ENCODE results near the gene LINC01488. TPM values are rescaled to one million over a fixed set of nuclear protein-coding genes. Genes with fewer than 3 reads are reported as not detected.

Gene LINC01488
- total RNA-seq, 1 experiment from 2014 or later, result not detected

DNA sequence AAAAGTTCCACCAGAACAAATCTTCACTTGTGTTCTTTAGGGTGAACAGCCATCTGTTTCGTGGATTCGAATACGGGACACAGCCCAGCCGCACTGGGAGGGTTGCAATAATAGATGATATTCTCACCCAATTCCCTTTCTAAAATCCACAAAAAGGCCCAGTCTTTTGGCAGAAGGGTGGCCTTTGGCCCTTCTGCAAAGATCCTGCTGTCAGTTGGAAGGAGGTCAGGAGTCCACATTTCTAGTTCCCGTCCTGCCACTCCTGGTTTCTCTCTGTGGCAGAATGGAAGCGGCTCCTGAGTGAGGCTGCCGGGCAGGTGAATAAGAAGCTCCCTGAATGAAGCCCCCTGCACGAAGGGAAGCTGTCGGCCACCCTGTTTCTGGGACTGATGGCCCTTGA is 11.2 kb upstream of the LINC01488 start:
- no peak overlapping the region for H3K4me3 ChIP-seq
- H3K27me3 ChIP-seq, result no peaks in the 10 kb centered on the region
- no peaks in the 10 kb centered on the region for H3K9me3 ChIP-seq
- DNase-seq, result no peak
- no peaks in the 10 kb centered on the region for H3K36me3 ChIP-seq

DNA sequence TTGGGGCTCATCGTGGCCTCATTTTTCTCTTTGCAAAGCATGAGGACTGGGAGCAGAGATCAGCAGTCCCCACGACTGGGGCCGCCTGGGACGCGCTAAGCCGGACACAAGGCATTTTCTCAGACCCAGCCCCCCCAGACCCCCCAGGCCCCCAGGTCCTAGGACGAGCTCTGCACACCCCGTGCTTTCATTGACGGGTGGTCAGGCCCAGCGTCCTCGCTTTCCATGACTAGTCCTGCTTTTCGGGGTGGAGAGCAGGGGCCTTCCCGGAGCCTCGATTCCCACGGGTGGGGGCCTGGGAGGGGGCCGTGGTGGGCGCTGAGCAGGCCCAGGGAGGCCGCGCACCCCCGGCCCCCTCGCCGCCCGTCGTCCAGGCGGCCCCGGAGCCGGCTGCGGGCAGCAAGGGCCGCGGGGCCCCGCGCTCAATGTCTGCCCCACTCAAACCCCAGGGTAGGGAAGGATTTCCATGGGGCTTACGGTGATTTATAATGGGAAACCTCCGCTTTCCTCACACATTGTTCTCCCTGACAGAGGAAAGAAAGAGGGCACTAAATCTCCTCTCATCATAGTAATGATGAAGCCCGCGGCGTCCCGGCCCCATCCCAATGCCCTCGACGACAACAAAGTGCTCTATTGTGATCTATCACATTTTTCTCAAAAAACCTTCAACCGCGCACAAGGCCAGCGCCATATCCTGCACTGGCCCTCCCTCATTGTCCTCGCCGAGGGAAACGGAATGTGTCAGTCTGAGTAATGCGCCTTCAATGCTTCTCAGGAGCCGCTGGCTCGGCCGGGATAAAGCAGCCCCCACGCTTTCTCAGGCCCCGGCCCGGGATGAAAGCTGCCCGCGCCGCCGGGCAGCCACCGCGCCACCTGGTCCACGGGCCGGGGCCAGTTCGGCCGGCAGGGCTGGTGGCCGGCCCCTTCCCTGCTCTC is 10.4 kb upstream of the LINC01488 start:
- Histone ChIP-seq H3K36me3 (no peaks in the 10 kb centered on the region), H3K9me3 (no peaks in the 10 kb centered on the region), H3K27me3 (no peaks in the 10 kb centered on the region), H3K4me3 (no peak overlapping the region)
- no peak for DNase-seq

DNA sequence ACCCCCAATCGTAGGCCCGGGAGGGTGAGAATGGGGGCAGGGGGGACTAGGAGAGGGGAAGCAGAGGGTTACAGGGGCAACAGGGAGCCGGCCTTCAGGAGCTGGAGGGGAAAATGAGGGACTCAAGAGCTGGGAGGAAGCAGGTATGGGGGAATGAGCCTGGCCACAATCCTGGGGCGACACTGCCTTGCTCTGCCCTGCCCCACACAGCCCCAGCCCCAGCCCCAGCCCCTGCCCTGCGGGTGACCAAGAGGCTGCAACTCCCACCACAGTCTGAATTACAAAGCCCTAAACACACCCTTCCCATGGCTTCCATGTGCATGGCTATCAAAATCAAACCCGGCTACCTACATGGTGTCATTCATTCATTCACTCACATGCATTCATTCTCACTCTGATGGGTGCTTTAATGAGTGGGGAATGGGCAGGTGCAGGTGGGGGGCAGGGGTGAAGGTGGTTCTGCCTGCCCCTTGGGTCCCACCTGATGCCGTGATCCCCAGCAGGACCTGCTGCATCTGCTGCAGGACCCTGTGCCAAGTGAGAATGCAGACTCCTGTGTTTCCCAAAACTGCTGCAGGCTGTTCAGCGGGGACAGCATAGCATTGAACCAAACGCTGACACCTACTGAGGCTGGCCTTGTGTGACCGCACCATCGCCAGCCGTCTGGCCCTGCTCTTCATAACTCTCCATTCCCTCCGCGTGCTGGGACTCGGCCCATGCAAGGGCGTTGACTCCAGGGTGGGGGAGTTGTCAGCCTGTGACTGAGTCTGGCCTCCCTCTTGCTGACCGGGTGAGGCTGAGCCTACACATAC is 9.5 kb upstream of the LINC01488 start:
- no peaks in the 10 kb centered on the region for H3K9me3 ChIP-seq
- no peak for DNase-seq
- no peaks in the 10 kb centered on the region for H3K36me3 ChIP-seq

DNA sequence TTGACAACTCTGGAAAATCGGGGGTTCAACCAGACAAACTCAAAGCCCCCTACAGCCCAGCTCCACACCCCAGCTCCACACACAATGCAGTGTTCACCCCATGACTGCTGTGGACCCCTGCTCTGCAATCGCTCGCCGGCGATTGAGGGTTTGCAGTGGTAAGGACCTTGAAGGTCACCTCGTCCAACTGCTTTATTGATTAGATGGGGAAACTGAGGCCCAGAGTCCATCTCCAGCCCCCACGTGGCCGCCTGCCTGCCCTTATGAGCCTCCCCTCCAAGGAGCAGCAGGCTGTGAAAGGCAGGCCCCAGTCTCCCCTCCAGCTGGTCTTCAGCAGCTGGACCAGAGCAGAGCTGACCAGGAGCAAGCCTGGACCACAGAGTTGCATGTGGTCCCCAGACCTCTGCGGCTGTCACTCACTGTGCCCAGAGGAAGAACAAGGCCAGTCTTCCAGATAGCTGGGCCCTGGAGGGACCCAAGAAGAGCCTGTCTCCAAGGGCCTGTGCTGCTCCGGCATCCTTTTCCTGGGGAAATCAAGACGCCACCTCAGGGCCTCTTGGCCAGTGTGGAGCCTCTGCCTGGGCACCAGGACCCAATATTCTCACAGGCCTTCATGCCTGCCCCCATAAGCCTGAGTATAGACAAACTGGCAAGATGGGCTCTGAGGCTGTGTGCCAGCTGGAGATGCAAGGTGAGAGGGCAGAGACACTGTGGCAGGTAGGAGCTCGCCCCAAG is 8.8 kb upstream of the LINC01488 start:
- no peaks in the 10 kb centered on the region for H3K27me3 ChIP-seq
- no peaks in the 10 kb centered on the region for H3K9me3 ChIP-seq
- no peak for DNase-seq
- no peak overlapping the region for H3K4me3 ChIP-seq
- H3K36me3 ChIP-seq, result no peaks in the 10 kb centered on the region

More for the DNA sequence above, 9.5 kb upstream of the LINC01488 start:
- no peaks in the 10 kb centered on the region for H3K27me3 ChIP-seq
- no peak overlapping the region for H3K4me3 ChIP-seq

DNA sequence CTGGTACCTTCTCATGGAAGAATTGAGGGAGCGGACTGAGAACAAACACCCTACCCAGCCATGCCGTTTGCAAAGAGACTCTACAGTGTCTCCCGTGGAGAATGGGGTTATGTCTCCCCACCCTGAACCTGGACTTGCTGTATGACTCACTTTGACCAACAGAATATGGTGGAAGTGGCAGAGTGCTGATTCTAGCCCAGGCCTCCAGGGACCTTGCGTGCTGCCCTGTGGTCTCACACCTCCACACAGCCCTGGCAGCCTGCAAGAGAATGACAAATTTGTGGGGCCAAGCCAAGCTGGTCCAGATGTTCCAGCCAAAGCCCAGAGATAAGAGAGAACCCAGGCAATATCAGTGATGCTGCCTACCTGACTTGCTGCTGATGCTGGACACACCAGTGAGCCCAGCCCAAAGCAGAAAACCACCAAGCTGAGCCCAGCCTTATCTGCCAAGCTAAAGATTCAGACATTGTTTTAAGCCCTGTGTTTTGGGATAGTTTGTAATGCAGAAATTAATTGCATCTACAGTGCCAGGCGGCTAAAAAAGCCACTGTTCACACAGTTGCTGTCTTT is 8.1 kb upstream of the LINC01488 start:
- no peak for DNase-seq
- no peaks in the 10 kb centered on the region for H3K36me3 ChIP-seq
- no peak overlapping the region for H3K4me3 ChIP-seq
- no peaks in the 10 kb centered on the region for H3K27me3 ChIP-seq
- H3K9me3 ChIP-seq, result no peaks in the 10 kb centered on the region

DNA sequence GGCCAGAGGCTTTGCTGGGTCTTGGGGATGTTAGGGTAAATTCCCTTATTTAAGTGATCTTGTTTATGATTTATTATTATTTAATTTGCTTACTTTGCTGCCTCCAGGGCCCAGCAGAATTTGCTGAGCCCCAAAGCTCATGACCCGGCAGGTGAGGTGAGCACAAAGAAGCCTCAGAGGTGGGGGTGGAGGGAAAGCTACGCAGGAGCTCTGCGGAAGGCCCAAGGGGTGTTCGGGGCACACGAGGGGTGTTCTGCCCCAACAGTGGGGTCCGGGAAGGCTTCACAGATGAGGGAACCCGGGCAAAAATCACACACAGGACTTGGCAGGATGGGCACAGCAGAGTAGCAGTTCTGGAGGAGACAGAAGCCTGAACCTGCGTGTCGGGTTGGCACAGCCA is 6.7 kb upstream of the LINC01488 start:
- DNase-seq, result no peak
- no peaks in the 10 kb centered on the region for H3K36me3 ChIP-seq
- no peaks in the 10 kb centered on the region for H3K27me3 ChIP-seq
- no peaks in the 10 kb centered on the region for H3K9me3 ChIP-seq
- no peak overlapping the region for H3K4me3 ChIP-seq

DNA sequence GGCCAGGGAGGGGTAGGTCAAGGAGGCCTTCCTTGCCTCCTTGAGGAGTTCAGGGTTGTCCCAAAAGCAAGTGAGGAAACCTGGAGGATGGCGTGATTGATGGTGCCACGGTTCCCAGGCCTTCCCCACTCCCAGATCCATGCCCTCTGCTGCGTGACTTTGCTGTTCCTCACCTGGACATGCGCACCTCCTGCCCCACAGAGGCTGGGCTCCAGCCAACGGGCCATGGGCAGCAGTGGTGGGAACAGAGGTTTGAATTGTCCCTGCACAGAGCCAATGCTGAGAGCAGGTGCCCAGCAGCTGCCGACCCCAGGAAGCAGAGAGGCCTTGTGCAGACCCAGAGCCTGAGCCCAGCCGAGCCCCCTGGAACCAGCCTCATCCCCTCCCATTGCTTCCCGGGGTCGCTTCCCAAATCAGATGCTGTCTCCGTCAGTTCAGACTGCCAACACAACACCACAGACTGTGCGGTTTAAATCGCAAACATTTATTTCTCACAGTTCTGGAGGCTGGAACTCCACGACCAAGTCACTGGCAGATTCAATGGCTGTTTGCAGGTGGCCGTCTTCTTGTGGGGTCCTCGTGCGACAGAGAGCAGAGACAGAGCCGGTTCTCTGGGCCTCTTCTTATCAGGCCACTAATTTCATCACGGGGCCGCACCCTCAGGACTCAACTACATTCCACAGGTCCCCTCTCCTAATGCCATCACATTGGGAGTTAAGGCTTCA is 6.2 kb upstream of the LINC01488 start:
- H3K36me3 ChIP-seq, result no peaks in the 10 kb centered on the region
- H3K27me3 ChIP-seq, result no peaks in the 10 kb centered on the region
- DNase-seq, result no peak

DNA sequence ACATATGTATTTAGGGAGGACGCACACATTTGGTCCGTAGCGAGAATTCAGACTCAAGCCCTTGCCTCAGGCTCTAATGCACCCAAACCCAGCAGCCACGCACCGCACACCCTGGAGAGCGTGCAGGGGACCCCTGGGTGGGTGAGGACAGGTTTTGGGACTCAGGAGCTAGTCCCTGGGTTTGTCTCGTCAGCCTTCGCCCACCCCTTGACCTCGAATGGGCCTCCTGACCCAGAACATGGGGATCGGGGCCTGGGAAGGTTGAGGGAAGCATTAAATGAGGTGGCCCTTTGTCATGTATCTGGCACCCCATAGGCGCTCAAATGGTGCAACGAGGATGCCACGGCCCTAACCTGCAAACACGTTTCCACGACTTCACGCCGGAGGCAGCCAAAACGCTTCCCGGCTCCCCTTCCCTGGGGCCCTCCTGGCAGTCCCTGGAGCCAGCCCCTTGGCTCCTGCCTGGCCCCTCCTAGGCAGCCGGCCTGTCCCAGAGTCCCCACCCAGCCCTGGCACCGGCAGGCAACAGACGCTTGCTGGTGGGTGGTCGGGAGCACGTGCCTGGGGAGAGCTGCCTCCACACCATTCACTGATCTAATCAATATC is 5.5 kb upstream of the LINC01488 start:
- Histone ChIP-seq H3K36me3 (no peaks in the 10 kb centered on the region), H3K27me3 (no peaks in the 10 kb centered on the region), H3K9me3 (no peaks in the 10 kb centered on the region), H3K4me3 (no peak overlapping the region)
- no peak for DNase-seq

More for the DNA sequence above, 6.2 kb upstream of the LINC01488 start:
- Histone ChIP-seq H3K9me3 (no peaks in the 10 kb centered on the region), H3K4me3 (no peak overlapping the region)

DNA sequence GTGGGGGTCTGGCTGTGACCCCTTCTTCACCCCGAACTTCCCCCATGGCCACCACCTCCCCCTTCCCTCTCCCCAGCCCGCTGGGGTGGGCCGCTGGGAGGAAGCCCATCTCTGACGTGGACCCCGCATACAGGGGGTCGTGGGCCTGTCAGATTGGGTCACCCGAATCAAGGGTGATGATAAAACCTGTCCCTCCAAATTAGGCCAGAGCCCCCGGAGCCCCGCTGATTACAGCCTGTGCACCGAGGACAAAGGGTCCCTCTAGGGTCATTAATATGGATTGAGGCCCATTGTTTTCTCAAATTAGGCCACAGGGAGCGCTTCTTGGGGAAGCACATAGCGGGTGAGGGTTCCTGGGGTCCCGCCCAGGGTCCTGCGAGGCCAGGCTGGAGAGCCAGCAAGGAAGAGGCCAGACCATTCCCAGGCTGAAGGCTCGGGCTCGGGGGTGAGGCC is 4.9 kb upstream of the LINC01488 start:
- Histone ChIP-seq H3K27me3 (no peaks in the 10 kb centered on the region), H3K36me3 (no peaks in the 10 kb centered on the region), H3K9me3 (no peaks in the 10 kb centered on the region), H3K4me3 (no peak overlapping the region)
- DNase-seq, result no peak

DNA sequence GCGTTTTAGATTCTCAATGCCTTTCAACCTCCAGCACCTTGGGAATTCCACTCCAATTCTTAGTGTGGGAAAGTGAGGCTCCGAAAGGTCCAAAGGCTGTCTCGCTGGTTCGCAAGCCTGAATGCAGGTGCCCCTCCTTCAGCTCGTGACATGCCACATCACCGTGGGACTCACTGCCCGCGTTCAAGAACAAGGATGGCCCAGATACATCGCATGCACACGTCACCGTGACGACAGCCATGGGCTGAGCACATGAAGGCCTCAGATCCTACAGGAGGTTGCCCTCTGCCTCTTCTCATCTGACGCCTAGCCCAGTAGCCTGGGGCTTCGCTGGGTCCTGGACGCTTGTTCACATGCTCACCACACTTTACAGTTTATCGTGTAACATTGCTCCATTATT is 4.4 kb upstream of the LINC01488 start:
- no peak for DNase-seq
- Histone ChIP-seq H3K27me3 (no peaks in the 10 kb centered on the region), H3K36me3 (no peaks in the 10 kb centered on the region), H3K4me3 (no peak overlapping the region), H3K9me3 (no peaks in the 10 kb centered on the region)

DNA sequence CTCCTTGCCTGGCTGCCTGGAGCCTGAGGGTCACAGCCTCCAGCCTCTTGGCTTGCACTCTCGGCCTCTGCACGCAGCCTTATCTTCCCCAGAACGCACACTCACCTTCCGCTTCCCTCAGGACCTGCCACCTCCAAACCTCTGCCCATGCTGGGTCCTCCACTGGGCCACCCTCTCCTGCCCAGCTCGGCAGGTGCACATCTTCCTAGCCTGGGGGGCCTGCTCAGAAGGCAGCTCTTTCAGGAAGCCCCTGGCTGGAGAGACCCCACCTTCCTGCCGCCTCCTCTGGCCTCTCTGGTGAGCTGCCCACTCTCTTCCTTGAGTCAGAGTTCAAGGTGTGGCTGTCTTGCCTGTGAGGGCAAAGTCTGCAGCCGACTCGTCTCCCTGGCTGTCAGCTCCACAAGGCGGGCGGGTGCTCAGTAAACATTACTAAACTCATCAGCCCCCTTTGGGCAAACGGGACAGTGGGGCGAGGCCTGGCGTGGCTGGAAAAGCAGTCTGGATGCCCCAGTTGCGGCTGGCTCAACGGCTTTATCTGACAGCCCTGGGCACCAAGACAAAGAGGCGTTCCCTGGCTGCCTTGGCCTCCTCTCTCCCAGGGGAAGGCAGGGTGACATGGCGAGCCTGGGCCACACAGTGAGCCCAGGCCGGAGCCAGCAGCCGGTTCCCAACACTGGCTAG is 1.7 kb upstream of the LINC01488 start:
- Histone ChIP-seq H3K27me3 (no peaks in the 10 kb centered on the region), H3K9me3 (no peaks in the 10 kb centered on the region), H3K4me3 (no peak overlapping the region), H3K36me3 (no peaks in the 10 kb centered on the region)
- DNase-seq, result peak; percentile 31

DNA sequence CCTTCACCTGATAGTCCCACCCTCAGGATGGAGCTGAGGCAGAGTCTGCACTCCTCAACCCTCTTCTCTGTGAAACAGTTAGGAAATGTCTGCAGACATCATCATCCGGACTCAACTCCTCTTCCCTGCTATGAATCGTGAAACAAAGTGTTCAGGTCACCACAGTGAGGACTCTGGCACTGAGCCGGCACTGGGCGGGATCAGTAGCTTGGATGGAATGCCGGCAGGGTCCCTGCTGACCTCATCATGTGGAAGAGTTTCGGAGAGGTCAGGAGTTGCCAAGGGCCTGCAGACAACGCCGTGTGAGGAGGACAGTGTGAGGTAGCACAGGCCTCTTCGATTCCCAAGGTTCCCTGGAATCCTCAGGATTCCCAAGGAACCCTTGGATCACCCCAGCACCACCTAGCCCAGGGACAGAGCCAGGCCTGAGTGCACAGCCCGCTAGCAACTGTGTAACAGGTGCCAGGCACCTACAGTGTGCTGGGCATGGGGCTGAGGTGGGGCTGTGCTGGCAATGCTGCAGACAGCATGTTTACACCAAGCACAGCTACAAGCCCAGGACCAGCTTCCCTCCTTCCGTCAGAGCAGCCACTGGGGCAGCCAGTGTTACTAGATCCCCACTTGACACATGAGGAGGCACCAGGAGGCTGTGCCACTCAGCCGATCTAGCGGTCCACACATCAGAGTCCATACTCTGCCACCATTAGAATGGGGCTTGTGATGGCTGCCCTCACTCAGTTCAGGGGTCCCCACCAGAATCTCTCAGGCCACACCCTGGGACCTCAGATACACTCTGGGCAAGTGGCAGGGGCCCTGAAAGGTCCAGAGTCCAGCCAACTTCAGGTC is 693 bp upstream of the LINC01488 start:
- Histone ChIP-seq H3K36me3 (no peaks in the 10 kb centered on the region), H3K9me3 (no peaks in the 10 kb centered on the region), H3K4me3 (no peak overlapping the region), H3K27me3 (no peaks in the 10 kb centered on the region)
- no peak for DNase-seq

DNA sequence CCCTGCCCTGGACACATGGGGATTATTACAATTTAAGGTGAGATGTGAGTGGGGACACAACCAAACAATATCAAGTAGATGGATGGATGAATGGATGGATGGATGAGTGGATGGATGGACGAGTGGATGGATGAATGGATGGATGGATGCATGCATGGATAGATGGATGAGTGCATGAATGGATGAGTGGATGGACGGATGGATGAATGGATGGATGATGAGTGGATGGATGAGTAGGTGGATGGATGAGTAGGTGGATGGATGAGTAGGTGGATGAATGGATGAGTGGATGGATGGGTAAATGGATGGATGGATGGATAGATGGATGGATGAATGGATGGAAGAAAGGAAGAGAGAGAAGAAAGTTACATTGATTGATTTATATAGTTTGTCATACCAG is 859 bp downstream of the LINC01488 start:
- no peak overlapping the region for H3K4me3 ChIP-seq
- H3K9me3 ChIP-seq, result no peaks in the 10 kb centered on the region
- no peaks in the 10 kb centered on the region for H3K27me3 ChIP-seq
- no peak for DNase-seq
- H3K36me3 ChIP-seq, result no peaks in the 10 kb centered on the region

DNA sequence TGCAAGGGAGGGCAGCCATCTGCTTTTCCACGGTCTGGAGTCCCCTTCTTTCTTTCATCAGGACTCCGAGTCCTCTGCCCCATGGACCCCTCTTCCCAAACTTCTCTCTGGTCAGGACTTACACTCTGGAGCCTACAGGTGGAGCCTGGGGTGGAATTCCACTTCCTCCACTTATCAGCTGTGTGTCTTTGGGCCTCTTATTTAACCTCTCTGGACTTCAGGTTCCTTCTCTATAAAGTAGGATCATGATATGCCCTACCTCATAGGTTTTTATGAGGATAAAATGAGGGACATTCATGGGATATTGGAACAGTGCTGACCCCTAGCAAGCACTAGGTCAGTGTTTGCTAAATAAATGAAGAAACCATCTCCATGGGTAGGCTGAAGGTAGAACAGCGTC is 1.7 kb downstream of the LINC01488 start:
- DNase-seq, result no peak

More for the DNA sequence above, 1.7 kb downstream of the LINC01488 start:
- no peaks in the 10 kb centered on the region for H3K9me3 ChIP-seq
- H3K4me3 ChIP-seq, result no peak overlapping the region
- no peaks in the 10 kb centered on the region for H3K36me3 ChIP-seq
- no peaks in the 10 kb centered on the region for H3K27me3 ChIP-seq
